Smooth muscle cell (in vitro differentiated cells): Measurements from ENCODE around the gene SSNA1. TPM values are rescaled to one million over a fixed set of nuclear protein-coding genes. Genes with fewer than 3 reads are reported as not detected.

Source experiments
- DNase-seq: peaks from one replicate; lab custom pipeline; 2025; ENCODE audit not compliant: unreplicated experiment; lab: John Stamatoyannopoulos, UW
- H2AFZ ChIP-seq: fragments of 200-600 bp; sonication (generic); 2 replicates; pipeline ENCODE4 v1.6.0; 2016; ENCODE audit warnings: antibody characterized with exemption, low read depth, mild to moderate bottlenecking
- H3F3A ChIP-seq: fragments of 200-600 bp; sonication (generic); 2 replicates; pipeline ENCODE4 v1.6.0; 2017; ENCODE audit warnings: antibody characterized with exemption, low read depth
- H3K27ac ChIP-seq: fragments of 200-600 bp; sonication (generic); 2 replicates; pipeline ENCODE4 v1.5.1; 2016; ENCODE audit warnings: low read depth, mild to moderate bottlenecking
- H3K27me3 ChIP-seq: fragments of 200-600 bp; sonication (generic); 2 replicates; pipeline ENCODE4 v1.6.1; 2016; ENCODE audit warnings: low read depth, mild to moderate bottlenecking
- H3K36me3 ChIP-seq: fragments of 200-600 bp; sonication (generic); 2 replicates; pipeline ENCODE4 v1.5.1; 2016; ENCODE audit warnings: low read depth
- H3K4me1 ChIP-seq: fragments of 200-600 bp; sonication (generic); 2 replicates; pipeline ENCODE4 v1.5.1; 2016; ENCODE audit warnings: low read depth
- H3K4me2 ChIP-seq: fragments of 200-600 bp; sonication (generic); 2 replicates; pipeline ENCODE4 v1.6.0; 2016; ENCODE audit warnings: mild to moderate bottlenecking
- H3K4me3 ChIP-seq: fragments of 200-600 bp; sonication (generic); 2 replicates; pipeline ENCODE4 v1.5.1; 2016; ENCODE audit warnings: mild to moderate bottlenecking
- H3K79me2 ChIP-seq: fragments of 200-600 bp; sonication (generic); 2 replicates; pipeline ENCODE4 v1.6.0; 2016; ENCODE audit warnings: low read depth, mild to moderate bottlenecking
- H3K9ac ChIP-seq: fragments of 200-600 bp; sonication (generic); 2 replicates; pipeline ENCODE4 v1.6.0; 2016; ENCODE audit warnings: low read depth
- H3K9me3 ChIP-seq: fragments of 200-600 bp; sonication (generic); replicated peaks from 2 replicates; pipeline ENCODE4 v1.5.1; 2016; ENCODE audit warnings: low read depth
- H4K20me1 ChIP-seq: fragments of 200-600 bp; sonication (generic); 2 replicates; pipeline ENCODE4 v1.6.0; 2016; ENCODE audit warnings: low read depth
- CTCF ChIP-seq: fragments of 200-600 bp; sonication (generic); IDR thresholded peaks from 2 replicates; pipeline ENCODE4 v1.5.1; 2017; ENCODE audit warnings: borderline replicate concordance, mild to moderate bottlenecking, antibody characterized with exemption; ENCODE audit not compliant: insufficient read depth, poor library complexity, severe bottlenecking
- WGBS: methylation state at CpG from one replicate; pipeline ENCODE4 v1.1.7; 2016; ENCODE audit warnings: low lambda C conversion rate; 5-methylcytosine and 5-hydroxymethylcytosine counted together
- polyA plus RNA-seq: library from polyadenylated mRNA; unstranded; fragments of >200 nt; fragmentation: Nextera tagmentation; extraction: Ambion mirVana; gene quantifications from 2 replicates; pipeline ENCODE4 v1.2.1, GENCODE V29; 2016
- total RNA-seq: library from RNA; depleted of rRNA; stranded (reverse); fragments of >200 nt; gene quantifications from 2 replicates; pipeline ENCODE4 v1.2.3, GENCODE V29; 2014

SSNA1 gene
- total and polyA plus RNA-seq, 2 experiments from 2014 or later, result 69.5 to 84.9 TPM

DNA sequence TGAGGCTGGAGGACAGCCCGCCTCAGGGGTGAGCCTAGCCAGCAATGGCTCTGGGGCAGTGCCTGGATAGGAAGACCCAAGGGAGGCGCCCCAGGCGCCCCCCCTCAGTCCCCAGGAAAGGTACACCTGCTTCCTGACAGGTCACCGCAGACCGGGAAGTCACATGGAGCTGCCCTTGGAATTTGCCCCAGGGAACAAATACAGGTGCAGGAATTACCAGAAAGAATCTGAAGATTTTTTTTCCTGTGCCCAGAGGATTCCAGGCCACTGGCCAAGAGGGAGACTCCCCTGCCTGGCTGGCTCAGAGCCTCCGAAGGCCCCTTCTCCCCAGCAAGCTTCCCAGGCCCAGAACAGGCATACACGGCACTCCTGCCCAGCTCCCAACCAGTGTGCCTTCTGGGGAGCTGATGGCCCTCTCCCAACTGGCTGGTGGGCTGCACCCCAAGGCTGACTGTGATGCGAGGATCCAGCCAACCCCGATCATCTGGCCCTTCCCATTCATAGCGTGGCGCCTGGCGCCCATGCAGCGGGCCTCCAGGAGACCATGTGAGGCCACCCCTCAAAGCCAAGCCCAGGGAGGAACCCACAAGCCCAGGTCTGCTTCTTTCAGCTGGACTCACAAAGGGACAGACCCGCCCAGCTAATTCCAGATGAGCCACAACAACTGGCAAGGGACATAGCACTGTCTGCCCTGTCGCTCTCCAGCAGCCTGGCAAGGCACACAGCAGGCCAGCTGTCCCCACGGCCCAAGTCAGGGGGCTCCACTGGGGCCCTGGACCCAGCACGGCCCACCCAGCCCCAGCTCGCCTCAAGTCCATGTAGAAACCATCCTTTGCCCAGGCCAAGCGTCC, 9.8 kb downstream of the SSNA1 start:
- no peaks in the 10 kb centered on the region for H3K36me3 ChIP-seq
- no peak for DNase-seq
- no peak overlapping the region for H3K27ac ChIP-seq
- H3F3A ChIP-seq, result no peaks in the 10 kb centered on the region
- no peaks in the 10 kb centered on the region for H3K27me3 ChIP-seq
- TF ChIP-seq CTCF, result no peak
- 85% methylated on average over 19 of the region's 19 CpGs for WGBS
- H3K9ac ChIP-seq, result no peak overlapping the region
- peaks cover 21% of the 10 kb centered on the region for H3K4me1 ChIP-seq
- peaks cover 64% of the 10 kb centered on the region for H4K20me1 ChIP-seq
- H3K79me2 ChIP-seq, result peaks cover 50% of the 10 kb centered on the region
- H3K4me2 ChIP-seq, result peak overlapping the region; percentile 86
- no peaks in the 10 kb centered on the region for H3K9me3 ChIP-seq
- H2AFZ ChIP-seq, result no peak overlapping the region
- H3K4me3 ChIP-seq, result peak overlapping the region; percentile 59

GRCh38 chr9:137198902-137199283, 10.4 kb downstream of the SSNA1 start:
- Histone ChIP-seq H3K79me2 (peaks cover 56% of the 10 kb centered on the region), H3K9me3 (no peaks in the 10 kb centered on the region), H4K20me1 (peaks cover 59% of the 10 kb centered on the region), H3K27ac (no peak overlapping the region), H3K27me3 (no peaks in the 10 kb centered on the region), H3K4me2 (peak overlapping the region; percentile 86), H3K4me3 (peak overlapping the region; percentile 59), H3K36me3 (no peaks in the 10 kb centered on the region), H3K4me1 (peaks cover 22% of the 10 kb centered on the region), H2AFZ (no peak overlapping the region), H3F3A (no peaks in the 10 kb centered on the region), H3K9ac (peak overlapping the region; percentile 17)
- no peak for TF ChIP-seq CTCF
- WGBS, result 77% methylated on average over 11 of the region's 11 CpGs
- DNase-seq, result no peak

- no peak for DNase-seq
- Histone ChIP-seq H3K4me1 (peaks cover 26% of the 10 kb centered on the region), H4K20me1 (peaks cover 53% of the 10 kb centered on the region), H3K27ac (no peak overlapping the region), H3K4me3 (peak overlapping the region; percentile 59), H3K27me3 (no peaks in the 10 kb centered on the region), H3K9ac (peak overlapping the region; percentile 17), H2AFZ (no peak overlapping the region), H3K9me3 (no peaks in the 10 kb centered on the region), H3F3A (no peaks in the 10 kb centered on the region), H3K4me2 (peak overlapping the region; percentile 86), H3K79me2 (peaks cover 56% of the 10 kb centered on the region), H3K36me3 (no peaks in the 10 kb centered on the region)
- no peak for TF ChIP-seq CTCF
- WGBS, result 14% methylated on average over 45 of the region's 51 CpGs
Observed at GRCh38 chr9:137199411-137200121, 11.1 kb downstream of the SSNA1 start.
